Measurements from ENCODE around the gene HSD11B2.

HSD11B2 gene

GRCh38 chr16:67482233-67482924, 51.5 kb downstream of the HSD11B2 start:
- DNase-seq: no peak

- DNase-seq: no peak
These were observed 52.2 kb downstream of the HSD11B2 start, which contains the start of gene AGRP for GRCh38 chr16:67483150-67483549. AGRP (minus strand) TSS chr16:67483547; CDS start chr16:67483398, 149 bp downstream.

GRCh38 chr16:67483731-67484525, 53.0 kb downstream of the HSD11B2 start:
- DNase-seq: no peak

- DNase-seq: no peak
These were observed 55.9 kb downstream of the HSD11B2 start for GRCh38 chr16:67486805-67487204.

All from CD4-positive, alpha-beta T cell treated with Interleukin-17A for 4 hours (primary cell).